Astrocyte (in vitro differentiated cells and primary cell): ENCODE data around the gene EGFR. TPM values are rescaled to one million over a fixed set of nuclear protein-coding genes. Genes with fewer than 3 reads are reported as not detected.

Source experiments
- DNase-seq: peaks from one replicate; pipeline ENCODE4 v3.0.0-alpha.2; 2010; ENCODE audit warnings: low read depth
- FAIRE-seq: peaks from 2 replicates; lab custom pipeline; 2011; peaks lifted over from hg19 to GRCh38; lab: Jason Lieb, UNC
- H2AFZ ChIP-seq: 2 replicates; pipeline ENCODE4 v1.6.0; 2012; ENCODE audit warnings: low read depth, low read length, inconsistent platforms
- H3K27ac ChIP-seq: 2 replicates; pipeline ENCODE4 v1.5.1; 2011; ENCODE audit warnings: low read depth, low read length, inconsistent platforms
- H3K27me3 ChIP-seq: 2 replicates; pipeline ENCODE4 v1.6.0; 2011; ENCODE audit warnings: low read length, inconsistent platforms; ENCODE audit not compliant: insufficient read depth
- H3K36me3 ChIP-seq: 2 replicates; pipeline ENCODE4 v1.5.1; 2011; ENCODE audit warnings: low read length, inconsistent platforms; ENCODE audit not compliant: insufficient read depth
- H3K4me1 ChIP-seq: 2 replicates; pipeline ENCODE4 v1.5.1; 2011; ENCODE audit warnings: low read length, inconsistent platforms; ENCODE audit not compliant: insufficient read depth
- H3K4me2 ChIP-seq: 2 replicates; pipeline ENCODE4 v1.6.0; 2012; ENCODE audit warnings: low read length, inconsistent platforms
- H3K4me3 ChIP-seq: 2 replicates; pipeline ENCODE4 v1.5.1; 2011; ENCODE audit warnings: low read depth, mild to moderate bottlenecking, low read length, inconsistent platforms; ENCODE audit not compliant: insufficient read depth
- H3K79me2 ChIP-seq: 2 replicates; pipeline ENCODE4 v1.6.0; 2012; ENCODE audit warnings: mild to moderate bottlenecking, low read length, inconsistent platforms; ENCODE audit not compliant: insufficient read depth
- H3K9ac ChIP-seq: 2 replicates; pipeline ENCODE4 v1.6.0; 2012; ENCODE audit warnings: mild to moderate bottlenecking, low read length, inconsistent platforms
- H3K9me3 ChIP-seq: 2 replicates; pipeline ENCODE4 v1.5.1; 2012; ENCODE audit warnings: low read depth, mild to moderate bottlenecking, low read length, inconsistent platforms; ENCODE audit not compliant: insufficient read depth
- H4K20me1 ChIP-seq: 2 replicates; pipeline ENCODE4 v1.6.0; 2012; ENCODE audit warnings: low read length, inconsistent platforms; ENCODE audit not compliant: insufficient read depth
- H3K27ac Mint-ChIP-seq: one replicate; pipeline ENCODE4 v1.8.0; 2021; ENCODE audit warnings: mild to moderate bottlenecking, mixed read lengths; ENCODE audit not compliant: unreplicated experiment
- H3K27me3 Mint-ChIP-seq: one replicate; pipeline ENCODE4 v1.8.0; 2021; ENCODE audit warnings: low read depth, mixed read lengths; ENCODE audit not compliant: unreplicated experiment
- H3K36me3 Mint-ChIP-seq: one replicate; pipeline ENCODE4 v1.8.0; 2021; ENCODE audit warnings: low read depth, mixed read lengths; ENCODE audit not compliant: unreplicated experiment
- H3K4me1 Mint-ChIP-seq: one replicate; pipeline ENCODE4 v1.8.0; 2021; ENCODE audit warnings: low read depth, mixed read lengths; ENCODE audit not compliant: unreplicated experiment
- H3K4me3 Mint-ChIP-seq: one replicate; pipeline ENCODE4 v1.8.0; 2021; ENCODE audit warnings: mild to moderate bottlenecking, moderate library complexity, mixed read lengths; ENCODE audit not compliant: unreplicated experiment
- H3K9me3 Mint-ChIP-seq: one replicate; pipeline ENCODE4 v1.8.0; 2021; ENCODE audit warnings: mild to moderate bottlenecking, mixed read lengths; ENCODE audit not compliant: unreplicated experiment
- EZH2 ChIP-seq: IDR thresholded peaks from 2 replicates; pipeline ENCODE4 v1.6.1; 2012; ENCODE audit warnings: mild to moderate bottlenecking, low read length, inconsistent platforms; ENCODE audit not compliant: insufficient read depth
- total RNA-seq: library from RNA; stranded (reverse); gene quantifications from 2 replicates; pipeline ENCODE4 v1.2.1, GENCODE V29; 2021
- TF ChIP-seq, protein P1 (sequence below): IDR thresholded peaks from 2 replicates; pipeline ENCODE4 v1.5.1; 2011; ENCODE audit warnings: low read depth, mild to moderate bottlenecking, inconsistent platforms, low read length, moderate library complexity; ENCODE audit not compliant: insufficient read depth

The EGFR gene
- total RNA-seq, 1 donor from 2014 or later: 27.3 TPM

DNA sequence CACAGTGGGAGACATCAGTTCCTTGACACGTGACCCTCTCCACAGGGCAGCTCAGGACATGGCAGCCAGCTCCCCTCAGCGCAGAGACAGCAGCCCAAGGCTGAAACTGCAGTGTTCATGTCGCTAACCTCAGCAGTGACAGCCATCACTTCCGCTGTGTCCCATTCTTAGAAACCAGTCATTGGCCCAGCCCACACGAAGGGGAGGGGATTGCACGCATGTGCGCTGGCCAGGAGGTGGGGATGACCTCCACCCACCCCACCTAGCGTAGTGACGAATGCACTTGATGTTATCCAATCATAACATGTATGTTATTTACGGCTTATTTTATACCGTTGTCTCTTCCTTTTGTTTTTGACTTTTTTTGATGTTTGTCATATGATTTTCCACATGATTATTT, 36.9 kb upstream of the EGFR start:
- Histone ChIP-seq H3K4me1 (peaks cover 8% of the 10 kb centered on the region), H3K36me3 (no peaks in the 10 kb centered on the region), H3K79me2 (no peaks in the 10 kb centered on the region), H3K9ac (no peak overlapping the region), H3K9me3 (no peaks in the 10 kb centered on the region), H3K4me2 (no peak overlapping the region), H3K4me3 (no peak overlapping the region), H2AFZ (no peak overlapping the region), H3K27ac (no peak overlapping the region), H4K20me1 (no peaks in the 10 kb centered on the region), H3K27me3 (no peaks in the 10 kb centered on the region)
- no peaks in the 10 kb centered on the region for H3K27me3 Mint-ChIP-seq
- TF ChIP-seq EZH2: no peak
- TF ChIP-seq, protein P1, sequence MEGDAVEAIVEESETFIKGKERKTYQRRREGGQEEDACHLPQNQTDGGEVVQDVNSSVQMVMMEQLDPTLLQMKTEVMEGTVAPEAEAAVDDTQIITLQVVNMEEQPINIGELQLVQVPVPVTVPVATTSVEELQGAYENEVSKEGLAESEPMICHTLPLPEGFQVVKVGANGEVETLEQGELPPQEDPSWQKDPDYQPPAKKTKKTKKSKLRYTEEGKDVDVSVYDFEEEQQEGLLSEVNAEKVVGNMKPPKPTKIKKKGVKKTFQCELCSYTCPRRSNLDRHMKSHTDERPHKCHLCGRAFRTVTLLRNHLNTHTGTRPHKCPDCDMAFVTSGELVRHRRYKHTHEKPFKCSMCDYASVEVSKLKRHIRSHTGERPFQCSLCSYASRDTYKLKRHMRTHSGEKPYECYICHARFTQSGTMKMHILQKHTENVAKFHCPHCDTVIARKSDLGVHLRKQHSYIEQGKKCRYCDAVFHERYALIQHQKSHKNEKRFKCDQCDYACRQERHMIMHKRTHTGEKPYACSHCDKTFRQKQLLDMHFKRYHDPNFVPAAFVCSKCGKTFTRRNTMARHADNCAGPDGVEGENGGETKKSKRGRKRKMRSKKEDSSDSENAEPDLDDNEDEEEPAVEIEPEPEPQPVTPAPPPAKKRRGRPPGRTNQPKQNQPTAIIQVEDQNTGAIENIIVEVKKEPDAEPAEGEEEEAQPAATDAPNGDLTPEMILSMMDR: no peak
- H3K4me1 Mint-ChIP-seq: peaks cover 9% of the 10 kb centered on the region
- DNase-seq (no peak), FAIRE-seq (no peak)
- H3K36me3 Mint-ChIP-seq: no peaks in the 10 kb centered on the region
- no peak overlapping the region for H3K27ac Mint-ChIP-seq
- no peak overlapping the region for H3K4me3 Mint-ChIP-seq
- H3K9me3 Mint-ChIP-seq: no peaks in the 10 kb centered on the region

DNA sequence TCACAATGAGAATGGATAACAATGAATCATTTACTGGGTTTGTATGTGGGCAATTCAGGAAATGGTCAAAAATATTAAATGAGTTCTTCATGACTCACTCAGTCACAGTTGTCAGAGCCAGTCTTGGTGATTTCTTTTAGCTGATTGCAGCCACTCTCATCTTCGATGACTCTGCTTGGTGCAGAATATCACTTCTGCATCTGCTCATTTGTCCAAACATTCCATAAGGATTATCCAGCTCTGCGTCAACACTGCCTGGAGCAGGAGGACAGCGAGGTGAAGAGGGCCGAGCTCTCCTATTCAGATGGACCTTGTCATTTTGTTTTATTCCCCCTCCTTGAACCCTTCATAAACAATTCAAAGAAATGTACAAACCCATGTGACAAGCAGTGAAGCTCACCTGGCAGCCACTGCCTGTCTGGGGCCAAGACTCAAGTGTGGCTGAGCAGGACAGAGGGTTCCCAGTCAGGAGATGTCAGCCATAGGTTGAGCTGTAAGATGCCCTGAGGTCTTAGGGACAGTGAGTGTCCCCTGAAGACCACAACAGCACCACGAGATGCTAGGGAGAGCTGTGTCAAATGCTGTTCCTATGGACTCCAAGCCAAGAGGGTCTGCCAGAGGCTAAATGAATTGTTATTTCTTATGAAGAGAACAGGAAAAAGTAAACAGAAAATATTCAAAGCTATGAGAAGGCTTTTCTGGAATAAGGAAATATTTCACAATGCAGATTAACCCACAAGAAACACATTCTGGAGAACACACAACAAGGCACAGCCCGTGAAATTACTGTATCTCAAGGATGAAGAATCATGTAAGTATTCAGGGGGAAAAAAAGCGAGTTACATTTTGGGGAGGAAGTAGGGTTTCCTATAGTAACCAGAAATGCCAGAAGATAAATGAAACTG, 33.1 kb upstream of the EGFR start:
- no peaks in the 10 kb centered on the region for H3K27me3 ChIP-seq
- DNase-seq (peak; percentile 87), FAIRE-seq (peak; percentile 98)
- no peaks in the 10 kb centered on the region for H3K9me3 ChIP-seq
- no peaks in the 10 kb centered on the region for H3K9me3 Mint-ChIP-seq
- H3K4me3 Mint-ChIP-seq: no peak overlapping the region
- H3K4me2 ChIP-seq: peak overlapping the region; percentile 76
- H3K79me2 ChIP-seq: no peaks in the 10 kb centered on the region
- H3K27ac Mint-ChIP-seq: peak overlapping the region; percentile 64
- no peaks in the 10 kb centered on the region for H3K27me3 Mint-ChIP-seq
- peak overlapping the region; percentile 32 for H3K4me3 ChIP-seq
- peak overlapping the region; percentile 95 for H3K27ac ChIP-seq
- H3K4me1 Mint-ChIP-seq: peaks cover 9% of the 10 kb centered on the region
- H3K4me1 ChIP-seq: peaks cover 8% of the 10 kb centered on the region
- no peaks in the 10 kb centered on the region for H3K36me3 Mint-ChIP-seq
- peak overlapping the region; percentile 29 for H2AFZ ChIP-seq
- no peaks in the 10 kb centered on the region for H3K36me3 ChIP-seq
- no peak for TF ChIP-seq EZH2
- H4K20me1 ChIP-seq: no peaks in the 10 kb centered on the region
- peak overlapping the region; percentile 73 for H3K9ac ChIP-seq

DNA sequence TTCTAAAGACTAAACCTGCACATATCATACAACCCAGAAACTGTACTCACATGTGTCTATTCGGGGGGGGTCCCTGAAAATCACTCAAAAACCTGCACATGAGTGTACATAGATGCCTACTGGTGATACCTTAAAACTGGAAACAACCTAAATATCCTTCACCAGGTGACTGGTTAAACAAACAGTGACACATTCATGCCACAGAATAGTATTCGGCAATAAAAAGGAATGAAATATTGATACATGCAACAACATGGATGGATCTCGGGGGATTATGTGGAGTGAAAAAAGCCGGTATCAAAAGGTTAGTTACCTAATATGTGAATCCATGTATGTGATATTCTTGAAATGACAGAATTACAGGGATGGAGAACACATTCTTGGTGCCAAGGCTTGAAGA, 32.1 kb upstream of the EGFR start:
- no peak overlapping the region for H3K9ac ChIP-seq
- H3K27ac ChIP-seq: peak overlapping the region; percentile 15
- H3K4me1 ChIP-seq: peaks cover 8% of the 10 kb centered on the region
- H3K4me3 Mint-ChIP-seq: no peak overlapping the region
- peaks cover 5% of the 10 kb centered on the region for H3K9me3 ChIP-seq
- no peaks in the 10 kb centered on the region for H3K27me3 ChIP-seq
- peak overlapping the region; percentile 76 for H3K4me2 ChIP-seq
- no peak overlapping the region for H2AFZ ChIP-seq
- no peaks in the 10 kb centered on the region for H3K36me3 ChIP-seq
- DNase-seq: no peak
- peaks cover 2% of the 10 kb centered on the region for H3K27me3 Mint-ChIP-seq
- H3K9me3 Mint-ChIP-seq: no peaks in the 10 kb centered on the region
- no peaks in the 10 kb centered on the region for H3K79me2 ChIP-seq
- TF ChIP-seq, protein P1: no peak
- TF ChIP-seq EZH2: no peak
- no peaks in the 10 kb centered on the region for H3K36me3 Mint-ChIP-seq
- H3K27ac Mint-ChIP-seq: no peak overlapping the region
- FAIRE-seq: no peak
- H3K4me1 Mint-ChIP-seq: peaks cover 9% of the 10 kb centered on the region
- no peaks in the 10 kb centered on the region for H4K20me1 ChIP-seq
- H3K4me3 ChIP-seq: no peak overlapping the region
